Pancreas (tissue), 10 donors: ENCODE results near the gene MC5R. TPM values are rescaled to one million over a fixed set of nuclear protein-coding genes. Genes with fewer than 3 reads are reported as not detected.

Experiments
- ATAC-seq, 4 donors: fragments of 200-7000 bp; cut with Tn5 transposase; one replicate each; pipeline versions ENCODE4 v1.8.0 to v1.9.1; 2020; ENCODE audit warnings: mild to moderate bottlenecking in 4 of 4, moderate library complexity in 4 of 4
- DNase-seq, 6 donors: peaks; one replicate each; pipeline ENCODE4 v3.0.0-alpha.2; 2020
- FAIRE-seq: peaks from 2 replicates; lab custom pipeline; 2012; peaks lifted over from hg19 to GRCh38; lab: Jason Lieb, UNC
- H3K27ac ChIP-seq, 4 donors: fragments of 200-600 bp; sonication (generic); 1 replicate in 3 of 4; 2 replicates in 1 of 4; pipeline versions ENCODE4 v1.5.0 to v1.8.0; 2020
- H3K27me3 ChIP-seq, 4 donors: fragments of 200-600 bp; one replicate each; pipeline ENCODE4 v1.8.0; 2021
- H3K36me3 ChIP-seq, 3 donors: fragments of 200-600 bp; sonication (generic) in 1 of 3; one replicate each; pipeline versions ENCODE4 v1.5.0 to v1.8.0; 2020 to 2021
- H3K4me1 ChIP-seq, 3 donors: fragments of 200-600 bp; one replicate each; pipeline ENCODE4 v1.8.0; 2021
- H3K4me3 ChIP-seq, 4 donors: fragments of 200-600 bp; sonication (generic) in 2 of 4; one replicate each; pipeline versions ENCODE4 v1.5.0 to v1.8.0; 2020 to 2021
- H3K9me3 ChIP-seq, 4 donors: fragments of 200-600 bp; one replicate each; pipeline ENCODE4 v1.8.0; 2021
- WGBS, 2 donors: extraction: QIAGEN DNeasy Blood & Tissue Kit; methylation state at CpG; one replicate each; pipeline ENCODE4 v1.1.7; 2013; 5-methylcytosine and 5-hydroxymethylcytosine counted together
- intact Hi-C, 3 donors: fragments of 100-400 bp; cut with DNase I; formaldehyde crosslinking; loops; one replicate each; pipeline versions ENCODE4 v1.11.1 to v1.14.2; 2022
- polyA plus RNA-seq, 2 donors: library from polyadenylated mRNA; stranded (reverse); fragments of 200-250 nt; gene quantifications; one replicate each; pipeline ENCODE4 v1.2.3, GENCODE V29; 2013
- total RNA-seq, 6 donors: library from RNA; stranded (reverse); fragmentation: NEBNext Ultra II Directional in 4 of 6; extraction: Animal tissue kit (Norgen Biotek cat#: 25700) in 4 of 6; gene quantifications; one replicate each; pipeline versions ENCODE4 v1.2.1 to v1.2.4, GENCODE V29; 2021 to 2023
- TF ChIP-seq, protein P1 (sequence below), 4 donors: fragments of 200-600 bp; sonication (generic) in 3 of 4; IDR thresholded peaks; one replicate each; pipeline versions ENCODE4 v1.5.0 to v1.8.0; 2021; ENCODE audit warnings: antibody characterized with exemption in 4 of 4
- donor health status: healthy with polysubstance abuse.
- donor health status: DM: no; HTN: no; CAD: no; lungs with moderate emphysema.
- donor health status: DM: no; HTN: no; CAD: no.
- donor health status: control.
- donor health status: control.
- donor health status: Bipolar disorder and iron deficiency.
- donor health status: DM: yes; HTN: yes; CAD: no.
- donor health status: DM: no; HTN: no; CAD: no.
- donor health status: DM: no; HTN: no; CAD: no.
- donor health status: DM: yes; HTN: yes; CAD: no.

MC5R gene
- total and polyA plus RNA-seq, 8 donors, result not detected

- Histone ChIP-seq H3K4me1 (peaks cover 0 to 16% (median 15%) of the 10 kb centered on the region in 3 donors), H3K36me3 (no peaks in the 10 kb centered on the region), H3K4me3 (no peak overlapping the region), H3K27ac (no peak overlapping the region), H3K27me3 (no peaks in the 10 kb centered on the region), H3K9me3 (no peaks in the 10 kb centered on the region)
- FAIRE-seq, result no peak
- 50 to 59% methylated on average over 6 of the region's 6 CpGs for WGBS, 2 donors
- TF ChIP-seq, protein P1, sequence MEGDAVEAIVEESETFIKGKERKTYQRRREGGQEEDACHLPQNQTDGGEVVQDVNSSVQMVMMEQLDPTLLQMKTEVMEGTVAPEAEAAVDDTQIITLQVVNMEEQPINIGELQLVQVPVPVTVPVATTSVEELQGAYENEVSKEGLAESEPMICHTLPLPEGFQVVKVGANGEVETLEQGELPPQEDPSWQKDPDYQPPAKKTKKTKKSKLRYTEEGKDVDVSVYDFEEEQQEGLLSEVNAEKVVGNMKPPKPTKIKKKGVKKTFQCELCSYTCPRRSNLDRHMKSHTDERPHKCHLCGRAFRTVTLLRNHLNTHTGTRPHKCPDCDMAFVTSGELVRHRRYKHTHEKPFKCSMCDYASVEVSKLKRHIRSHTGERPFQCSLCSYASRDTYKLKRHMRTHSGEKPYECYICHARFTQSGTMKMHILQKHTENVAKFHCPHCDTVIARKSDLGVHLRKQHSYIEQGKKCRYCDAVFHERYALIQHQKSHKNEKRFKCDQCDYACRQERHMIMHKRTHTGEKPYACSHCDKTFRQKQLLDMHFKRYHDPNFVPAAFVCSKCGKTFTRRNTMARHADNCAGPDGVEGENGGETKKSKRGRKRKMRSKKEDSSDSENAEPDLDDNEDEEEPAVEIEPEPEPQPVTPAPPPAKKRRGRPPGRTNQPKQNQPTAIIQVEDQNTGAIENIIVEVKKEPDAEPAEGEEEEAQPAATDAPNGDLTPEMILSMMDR (IDR thresholded peaks at IDR 0.05), result no peak
- no peak for DNase-seq
- intact Hi-C loops, result no loop called here
- ATAC-seq, result no peak
Measured at GRCh38 chr18:13811993-13812392, 12.0 kb upstream of the MC5R start.

DNA sequence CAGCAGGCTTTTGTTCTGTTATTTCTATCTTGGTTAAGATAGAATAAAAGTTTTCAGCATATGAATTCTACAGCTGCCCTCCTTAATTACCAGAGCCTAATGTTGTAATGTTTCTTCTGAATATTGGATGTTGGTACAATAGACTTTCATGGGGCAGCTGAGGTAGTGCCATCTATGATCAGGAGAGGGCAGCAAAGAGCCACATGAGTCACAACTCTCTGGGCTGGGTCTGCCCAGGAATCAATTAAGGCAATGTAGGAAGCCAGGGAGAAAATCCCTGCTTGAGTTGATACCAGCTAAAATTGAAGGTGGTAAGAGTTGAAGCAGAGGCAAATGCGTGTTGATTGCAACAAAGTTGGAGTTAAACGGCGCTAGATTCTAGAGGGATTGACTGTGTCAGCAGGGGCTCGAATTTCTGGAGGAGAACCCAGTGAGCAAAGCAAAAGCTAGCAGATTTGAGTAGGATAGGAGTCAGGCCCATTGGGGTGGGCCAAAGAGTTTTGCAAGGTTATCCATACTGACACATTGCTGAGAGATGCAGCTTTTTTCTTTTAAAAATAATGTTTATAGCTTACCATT is 10.6 kb upstream of the MC5R start:
- Histone ChIP-seq H3K36me3 (no peaks in the 10 kb centered on the region), H3K27me3 (no peaks in the 10 kb centered on the region), H3K27ac (no peak overlapping the region), H3K4me3 (no peak overlapping the region), H3K4me1 (peaks cover 0 to 15% (median 13%) of the 10 kb centered on the region in 3 donors), H3K9me3 (no peaks in the 10 kb centered on the region)
- intact Hi-C loops, result no loop called here
- TF ChIP-seq, protein P1 (IDR thresholded peaks at IDR 0.05), result peak; percentile 71 to 84 (median 82)
- DNase-seq, result peak in 5 of 6 donors; percentile 43 to 79 (median 62)
- ATAC-seq, result peak; percentile 80 to 92 (median 91)
- 19 to 20% methylated on average over 4 of the region's 4 CpGs for WGBS, 2 donors
- FAIRE-seq, result peak; percentile 13

DNA sequence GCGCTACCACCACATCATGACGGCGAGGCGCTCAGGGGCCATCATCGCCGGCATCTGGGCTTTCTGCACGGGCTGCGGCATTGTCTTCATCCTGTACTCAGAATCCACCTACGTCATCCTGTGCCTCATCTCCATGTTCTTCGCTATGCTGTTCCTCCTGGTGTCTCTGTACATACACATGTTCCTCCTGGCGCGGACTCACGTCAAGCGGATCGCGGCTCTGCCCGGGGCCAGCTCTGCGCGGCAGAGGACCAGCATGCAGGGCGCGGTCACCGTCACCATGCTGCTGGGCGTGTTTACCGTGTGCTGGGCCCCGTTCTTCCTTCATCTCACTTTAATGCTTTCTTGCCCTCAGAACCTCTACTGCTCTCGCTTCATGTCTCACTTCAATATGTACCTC is 2.3 kb downstream of the MC5R start:
- intact Hi-C loops, result loop anchor here in 1 of 3 donors (10.0 kb wide), 1 partner anchor 259 kb away; no protein-coding TSS in a partner anchor
- no peak overlapping the region for H3K27ac ChIP-seq
- no peaks in the 10 kb centered on the region for H3K36me3 ChIP-seq
- H3K27me3 ChIP-seq, result no peaks in the 10 kb centered on the region
- DNase-seq (no peak), ATAC-seq (no peak), FAIRE-seq (no peak)
- H3K4me3 ChIP-seq, result no peak overlapping the region
- no peaks in the 10 kb centered on the region for H3K4me1 ChIP-seq
- H3K9me3 ChIP-seq, result no peaks in the 10 kb centered on the region
- TF ChIP-seq, protein P1 (IDR thresholded peaks at IDR 0.05), result no peak
- WGBS, 2 donors, result 80 to 89% methylated on average over 26 of the region's 26 CpGs

GRCh38 chr18:13831864-13832508 is 8.0 kb downstream of the MC5R start:
- FAIRE-seq, result no peak

More at GRCh38 chr18:13831864-13832508, 8.0 kb downstream of the MC5R start:
- no peaks in the 10 kb centered on the region for H3K36me3 ChIP-seq
- intact Hi-C loops, result no loop called here
- no peaks in the 10 kb centered on the region for H3K4me1 ChIP-seq
- H3K4me3 ChIP-seq, result no peak overlapping the region
- H3K27ac ChIP-seq, result no peak overlapping the region
- WGBS, 2 donors, result 42 to 59% methylated on average over 11 of the region's 11 CpGs
- H3K9me3 ChIP-seq, result no peaks in the 10 kb centered on the region
- DNase-seq (no peak), ATAC-seq (no peak)
- peaks cover 0 to 8% (median 0%) of the 10 kb centered on the region in 4 donors for H3K27me3 ChIP-seq
- TF ChIP-seq, protein P1 (IDR thresholded peaks at IDR 0.05), result no peak
